Stimulated activated CD8-positive, alpha-beta memory T cell treated with anti-CD3 and anti-CD28 coated beads, Interleukin-4, amount 100 ng/mL, for 48 hours (primary cell): ENCODE results near the gene CDK8.
A peak's percentile ranks its signal among the peaks of the same experiment; 100 is the strongest.
"Not testable (repeated sequence)": the region's sequence is repeated elsewhere in the genome, so short reads cannot be mapped to it uniquely, and the experiment has no call there.

ENCODE experiments used
- DNase-seq: peaks from one replicate; pipeline ENCODE4 v3.0.0-alpha.2; 2020

CDK8 gene

GRCh38 chr13:26253787-26254582 is at the start of gene CDK8:
Gene CDK8 (plus strand): TSS chr13:26254129. CDS start chr13:26254642, 513 bp downstream.
- peak; percentile 91 for DNase-seq

- no peak for DNase-seq
These were observed 45.6 kb upstream of the CDK8 start for GRCh38 chr13:26208287-26208686.

GRCh38 chr13:26213345-26213744 is 40.6 kb upstream of the CDK8 start:
- no peak for DNase-seq

- no peak for DNase-seq
These were observed 39.9 kb upstream of the CDK8 start for GRCh38 chr13:26213982-26214381.

GRCh38 chr13:26216042-26216441 is 37.9 kb upstream of the CDK8 start:
- DNase-seq: no peak

- DNase-seq: no peak
These were observed 34.2 kb upstream of the CDK8 start for GRCh38 chr13:26219726-26220125.

GRCh38 chr13:26220575-26220974 is 33.4 kb upstream of the CDK8 start:
- no peak for DNase-seq

- no peak for DNase-seq
These were observed 32.6 kb upstream of the CDK8 start for GRCh38 chr13:26221399-26221720.

- DNase-seq: peak; percentile 89
These were observed 32.0 kb upstream of the CDK8 start, which contains the start of gene RNF6 for GRCh38 chr13:26221721-26222519. Gene RNF6 (minus strand): TSS chr13:26222314. CDS start chr13:26219649, 2,665 bp downstream.

- DNase-seq: no peak
These were observed 31.3 kb upstream of the CDK8 start for GRCh38 chr13:26222520-26223046.

GRCh38 chr13:26225896-26226617 is 27.9 kb upstream of the CDK8 start:
- DNase-seq: no peak

- DNase-seq: no peak
These were observed 26.6 kb upstream of the CDK8 start for GRCh38 chr13:26227166-26227971.

GRCh38 chr13:26228096-26228495 is 25.8 kb upstream of the CDK8 start:
- no peak for DNase-seq

- no peak for DNase-seq
These were observed 24.8 kb upstream of the CDK8 start for GRCh38 chr13:26229080-26229615.

GRCh38 chr13:26230703-26231102 is 23.2 kb upstream of the CDK8 start:
- no peak for DNase-seq

- no peak for DNase-seq
These were observed 17.6 kb upstream of the CDK8 start for GRCh38 chr13:26236296-26236695.

- DNase-seq: no peak
These were observed 7.8 kb upstream of the CDK8 start for GRCh38 chr13:26246154-26246553.

- no peak for DNase-seq
These were observed 6.9 kb upstream of the CDK8 start for GRCh38 chr13:26247011-26247410.

GRCh38 chr13:26247608-26248007 is 6.3 kb upstream of the CDK8 start:
- no peak for DNase-seq

- DNase-seq: no peak
These were observed 4.4 kb upstream of the CDK8 start for GRCh38 chr13:26249551-26249950.

- not testable (repeated sequence) for DNase-seq
These were observed 1.9 kb upstream of the CDK8 start for GRCh38 chr13:26252006-26252405.

GRCh38 chr13:26253262-26253786 is 605 bp upstream of the CDK8 start:
- DNase-seq: no peak
